GM19467 (cell line): Measurements from ENCODE around the gene SLC17A7.

ENCODE experiments used
- ATAC-seq: cut with Tn5 transposase; IDR thresholded peaks from one replicate; pipeline ENCODE4 v1.9.1; 2021; ENCODE audit warnings: mild to moderate bottlenecking, moderate library complexity; ENCODE audit not compliant: unreplicated experiment

Gene SLC17A7

GRCh38 chr19:49428547-49429451, 12.5 kb downstream of the SLC17A7 start:
- no peak for ATAC-seq

- no peak for ATAC-seq
Measured at GRCh38 chr19:49427855-49428546, 13.3 kb downstream of the SLC17A7 start.

GRCh38 chr19:49427339-49427738, 14.0 kb downstream of the SLC17A7 start:
- no peak for ATAC-seq

GRCh38 chr19:49425922-49426592, 15.3 kb downstream of the SLC17A7 start:
- ATAC-seq: no peak

- no peak for ATAC-seq
Measured at GRCh38 chr19:49425178-49425577, 16.1 kb downstream of the SLC17A7 start, which contains the start of gene GFY. TSS of gene GFY (plus strand) at chr19:49425388. CDS start at chr19:49426431, 1,043 bp downstream.

- no peak for ATAC-seq
Measured at GRCh38 chr19:49423985-49424303, 17.4 kb downstream of the SLC17A7 start.

- no peak for ATAC-seq
Measured at GRCh38 chr19:49423071-49423984, 18.0 kb downstream of the SLC17A7 start, which contains the start of gene PTH2. TSS of gene PTH2 (minus strand) at chr19:49423441. CDS start at chr19:49423339, 102 bp downstream.

GRCh38 chr19:49422407-49423070, 18.8 kb downstream of the SLC17A7 start:
- ATAC-seq: no peak

- ATAC-seq: no peak
Measured at GRCh38 chr19:49421878-49422202, 19.5 kb downstream of the SLC17A7 start.

- ATAC-seq: no peak
Measured at GRCh38 chr19:49421039-49421877, 20.1 kb downstream of the SLC17A7 start.

- no peak for ATAC-seq
Measured at GRCh38 chr19:49420227-49420626, 21.1 kb downstream of the SLC17A7 start.

GRCh38 chr19:49419173-49419572, 22.2 kb downstream of the SLC17A7 start:
- ATAC-seq: no peak

- no peak for ATAC-seq
Measured at GRCh38 chr19:49418511-49418910, 22.8 kb downstream of the SLC17A7 start.

GRCh38 chr19:49417088-49417487, 24.2 kb downstream of the SLC17A7 start:
- ATAC-seq: no peak

GRCh38 chr19:49415810-49416200, 25.5 kb downstream of the SLC17A7 start:
- no peak for ATAC-seq

- no peak for ATAC-seq
Measured at GRCh38 chr19:49415102-49415809, 26.1 kb downstream of the SLC17A7 start.

- ATAC-seq: no peak
Measured at GRCh38 chr19:49414256-49414655, 27.1 kb downstream of the SLC17A7 start.

GRCh38 chr19:49413348-49413747, 28.0 kb downstream of the SLC17A7 start:
- ATAC-seq: no peak
